Measurements from ENCODE around the gene SLC24A3.

GRCh38 chr20:19172637-19173036 lies 39.8 kb upstream of the SLC24A3 start:
- TF ChIP-seq CTCF (conservative IDR thresholded peaks at IDR 0.05; ENCODE audit: low read depth in 2 of 2) (no peak), EZH2 (IDR thresholded peaks at IDR 0.05; ENCODE audit: low read depth, unreplicated experiment) (no peak), POLR2AphosphoS5 (IDR thresholded peaks at IDR 0.05; ENCODE audit: low read depth) (no peak), ETS1 (IDR thresholded peaks at IDR 0.05) (no peak), REST (IDR thresholded peaks at IDR 0.05; ENCODE audit: unreplicated experiment) (no peak)
